HEK293T (cell line): ENCODE measurements around the gene GIGYF2.

Experiments used
- ARNT ChIP-seq: fragments of 450-650 bp; IDR thresholded peaks from 2 replicates; pipeline ENCODE4 v1.6.1; 2017; ENCODE audit warnings: mild to moderate bottlenecking
- BHLHE40 ChIP-seq: fragments of 450-650 bp; IDR thresholded peaks from 2 replicates; pipeline ENCODE4 v1.6.1; 2016; ENCODE audit warnings: mild to moderate bottlenecking, moderate library complexity, borderline replicate concordance
- ELF4 ChIP-seq: fragments of 450-650 bp; IDR thresholded peaks from 2 replicates; pipeline ENCODE4 v1.6.1; 2017; ENCODE audit warnings: antibody characterized with exemption
- FOXA1 ChIP-seq: fragments of 450-650 bp; IDR thresholded peaks from 2 replicates; pipeline ENCODE4 v1.6.1; 2016; ENCODE audit warnings: mild to moderate bottlenecking
- FOXK2 ChIP-seq: fragments of 450-650 bp; IDR thresholded peaks from 2 replicates; pipeline ENCODE4 v1.6.1; 2016; ENCODE audit warnings: mild to moderate bottlenecking
- FOXM1 ChIP-seq: fragments of 450-650 bp; IDR thresholded peaks from 2 replicates; pipeline ENCODE4 v1.6.1; 2017; ENCODE audit warnings: mild to moderate bottlenecking, borderline replicate concordance
- HDGF ChIP-seq: fragments of 450-650 bp; IDR thresholded peaks from 2 replicates; pipeline ENCODE4 v1.6.1; 2017; ENCODE audit warnings: antibody characterized with exemption, borderline replicate concordance
- NFRKB ChIP-seq: fragments of 450-650 bp; IDR thresholded peaks from 2 replicates; pipeline ENCODE4 v1.6.1; 2016; ENCODE audit warnings: mild to moderate bottlenecking, moderate library complexity
- SP1 ChIP-seq: fragments of 450-650 bp; IDR thresholded peaks from 2 replicates; pipeline ENCODE4 v1.6.1; 2017
- SUZ12 ChIP-seq: fragments of 450-650 bp; IDR thresholded peaks from 2 replicates; pipeline ENCODE4 v1.6.1; 2016; ENCODE audit warnings: mild to moderate bottlenecking
- TF ChIP-seq, protein P1 (sequence below): fragments of 450-650 bp; IDR thresholded peaks from 2 replicates; pipeline ENCODE4 v1.6.1; 2016

DNA sequence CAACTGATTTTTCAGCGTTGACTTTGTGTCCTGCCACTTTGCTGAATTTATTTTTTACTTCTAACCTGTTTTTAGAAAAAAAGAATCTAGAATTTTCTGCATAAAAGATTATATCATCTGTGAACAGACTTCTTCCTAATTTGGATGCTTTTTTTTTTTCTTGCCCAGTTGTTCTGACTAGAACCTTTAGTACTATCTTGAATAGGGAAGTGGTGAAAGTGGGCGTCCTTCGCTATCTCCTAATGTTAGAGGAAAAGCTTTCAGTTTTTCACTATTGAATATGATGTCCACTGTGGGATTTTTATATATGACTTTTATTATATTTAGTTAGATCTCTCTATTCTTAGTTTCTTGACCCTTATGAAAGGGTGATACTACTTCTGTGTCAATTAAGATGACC, 105.0 kb downstream of the GIGYF2 start:
- TF ChIP-seq ELF4: no peak
- no peak for TF ChIP-seq SP1
- TF ChIP-seq, protein P1, sequence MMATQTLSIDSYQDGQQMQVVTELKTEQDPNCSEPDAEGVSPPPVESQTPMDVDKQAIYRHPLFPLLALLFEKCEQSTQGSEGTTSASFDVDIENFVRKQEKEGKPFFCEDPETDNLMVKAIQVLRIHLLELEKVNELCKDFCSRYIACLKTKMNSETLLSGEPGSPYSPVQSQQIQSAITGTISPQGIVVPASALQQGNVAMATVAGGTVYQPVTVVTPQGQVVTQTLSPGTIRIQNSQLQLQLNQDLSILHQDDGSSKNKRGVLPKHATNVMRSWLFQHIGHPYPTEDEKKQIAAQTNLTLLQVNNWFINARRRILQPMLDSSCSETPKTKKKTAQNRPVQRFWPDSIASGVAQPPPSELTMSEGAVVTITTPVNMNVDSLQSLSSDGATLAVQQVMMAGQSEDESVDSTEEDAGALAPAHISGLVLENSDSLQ: no peak
- TF ChIP-seq SUZ12: no peak
- TF ChIP-seq BHLHE40: no peak
- TF ChIP-seq NFRKB: no peak
- no peak for TF ChIP-seq FOXM1
- no peak for TF ChIP-seq HDGF
- TF ChIP-seq FOXA1: no peak
- no peak for TF ChIP-seq FOXK2
- TF ChIP-seq ARNT: no peak
